Hypothalamus (tissue), 51 donors: ENCODE data around the gene SBK3.
"Not testable (repeated sequence)": the region's sequence is repeated elsewhere in the genome, so short reads cannot be mapped to it uniquely, and the experiment has no call there.

ENCODE experiments used
- DNase-seq, 51 donors: peaks; one replicate each; lab custom pipeline; 2025; lab: John Stamatoyannopoulos, UW

Gene SBK3, protein sequence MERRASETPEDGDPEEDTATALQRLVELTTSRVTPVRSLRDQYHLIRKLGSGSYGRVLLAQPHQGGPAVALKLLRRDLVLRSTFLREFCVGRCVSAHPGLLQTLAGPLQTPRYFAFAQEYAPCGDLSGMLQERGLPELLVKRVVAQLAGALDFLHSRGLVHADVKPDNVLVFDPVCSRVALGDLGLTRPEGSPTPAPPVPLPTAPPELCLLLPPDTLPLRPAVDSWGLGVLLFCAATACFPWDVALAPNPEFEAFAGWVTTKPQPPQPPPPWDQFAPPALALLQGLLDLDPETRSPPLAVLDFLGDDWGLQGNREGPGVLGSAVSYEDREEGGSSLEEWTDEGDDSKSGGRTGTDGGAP

DNA sequence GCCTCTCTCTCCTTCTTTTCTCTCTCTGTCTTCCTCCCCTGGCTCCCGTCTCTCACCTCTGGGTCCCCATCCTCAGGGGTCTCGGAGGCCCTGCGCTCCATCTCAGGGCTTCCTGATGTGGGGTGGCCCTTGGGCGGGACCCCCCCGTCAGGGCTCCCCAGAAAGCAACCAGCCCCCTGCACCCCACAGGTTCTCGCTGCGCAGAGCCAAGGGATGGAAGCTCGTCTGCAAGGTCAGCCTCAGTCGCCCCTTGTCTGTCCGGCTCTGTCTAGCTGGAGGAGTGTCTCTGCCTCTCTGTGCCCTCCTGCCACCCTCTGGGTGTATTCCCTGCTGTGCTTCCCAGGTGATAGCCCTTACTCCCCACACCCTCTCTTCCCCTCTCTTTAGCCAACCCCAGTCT lies at the start of gene SBK3:
Gene SBK3, minus strand, starts transcription at position 101 of the 400 bp plus-strand sequence. Its CDS starts 0 bp downstream, at position 101.
- DNase-seq, result no peak

DNA sequence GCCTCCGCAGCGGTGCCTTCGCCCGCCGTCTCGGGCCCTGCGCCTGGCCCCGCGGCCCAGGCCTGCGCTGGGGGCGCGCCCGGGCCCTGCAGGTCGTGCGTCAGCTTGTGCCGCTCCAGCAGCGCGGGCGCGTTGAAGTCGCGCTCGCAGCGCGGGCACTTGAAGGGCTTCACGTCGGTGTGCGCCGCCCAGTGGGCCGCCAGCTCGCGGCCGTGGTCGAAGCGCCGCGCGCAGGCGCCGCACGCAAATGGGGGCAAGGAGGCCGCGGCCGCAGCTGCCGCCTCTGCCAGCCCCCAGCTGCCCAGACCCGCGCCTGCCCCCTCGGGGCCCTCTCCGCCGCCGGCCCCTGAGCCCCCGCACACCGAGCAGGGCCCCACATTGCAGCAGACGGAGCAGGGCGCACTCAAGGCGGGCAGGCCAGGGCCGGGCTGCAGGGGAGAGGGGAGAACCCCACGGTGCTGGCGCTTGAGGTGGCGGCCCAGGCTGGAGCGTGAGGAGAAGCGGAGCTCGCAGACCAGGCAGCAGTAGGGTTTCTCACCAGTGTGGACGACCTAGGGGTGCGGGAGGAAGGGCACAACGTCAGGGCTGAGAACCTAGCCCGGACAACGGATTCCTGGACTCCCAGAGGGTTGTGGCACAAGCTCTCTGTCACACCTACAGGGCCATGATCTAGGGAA lies 47.9 kb upstream of the SBK3 start:
- no peak for DNase-seq

DNA sequence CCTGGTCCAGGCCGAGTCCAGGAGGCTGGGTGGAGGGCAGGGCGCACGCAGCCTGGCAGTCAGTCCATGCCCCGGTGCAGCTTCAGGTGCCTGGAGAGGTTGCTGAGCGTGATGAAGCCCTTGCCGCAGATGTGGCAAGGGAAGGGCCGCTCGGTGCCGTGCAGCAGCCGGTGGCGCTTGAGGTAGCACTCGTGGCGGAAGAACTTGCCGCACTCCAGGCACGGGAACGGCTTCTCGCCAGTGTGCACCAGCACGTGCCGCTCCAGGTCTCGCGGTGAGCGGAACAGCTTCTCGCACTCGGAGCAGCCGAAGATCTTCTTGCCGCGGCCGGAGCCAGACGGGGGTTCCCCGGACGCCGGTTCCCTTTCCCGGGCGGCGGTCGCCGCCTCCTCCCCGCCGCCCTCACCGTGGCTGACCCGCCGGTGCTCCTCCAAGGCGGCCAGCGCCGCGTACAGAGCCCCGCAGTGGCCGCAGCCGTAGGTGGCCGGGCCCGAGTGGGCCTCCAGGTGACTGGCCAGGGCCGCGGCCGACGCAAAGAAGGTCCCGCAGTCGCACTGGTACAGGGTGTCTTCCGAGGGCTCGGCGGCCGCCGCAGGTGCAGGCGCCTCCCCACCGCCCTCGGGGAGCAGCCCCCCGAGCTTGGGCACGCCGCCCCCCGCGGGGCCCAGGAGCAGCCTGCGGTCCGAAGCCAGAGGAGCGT lies 47.2 kb upstream of the SBK3 start:
- DNase-seq, result no peak

DNA sequence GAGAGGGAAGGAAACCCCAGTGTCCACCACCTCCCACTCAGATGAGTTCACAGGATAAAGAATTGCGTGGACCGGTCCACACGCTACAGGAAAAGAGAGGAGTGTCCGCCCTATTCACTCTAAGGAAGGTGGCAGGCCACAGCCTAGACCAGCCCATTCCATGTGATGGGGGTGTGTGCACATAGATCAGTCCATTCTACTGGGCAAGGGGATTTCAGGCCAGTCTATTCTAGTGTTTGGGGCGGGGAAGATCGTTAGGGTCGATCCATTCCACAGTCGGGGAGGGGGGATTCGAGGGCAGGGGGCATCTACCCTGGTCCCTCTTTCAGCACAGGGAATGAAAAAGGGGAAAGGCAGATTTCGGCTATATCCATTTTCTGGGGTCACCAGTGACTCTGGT lies 46.2 kb upstream of the SBK3 start:
- no peak for DNase-seq

DNA sequence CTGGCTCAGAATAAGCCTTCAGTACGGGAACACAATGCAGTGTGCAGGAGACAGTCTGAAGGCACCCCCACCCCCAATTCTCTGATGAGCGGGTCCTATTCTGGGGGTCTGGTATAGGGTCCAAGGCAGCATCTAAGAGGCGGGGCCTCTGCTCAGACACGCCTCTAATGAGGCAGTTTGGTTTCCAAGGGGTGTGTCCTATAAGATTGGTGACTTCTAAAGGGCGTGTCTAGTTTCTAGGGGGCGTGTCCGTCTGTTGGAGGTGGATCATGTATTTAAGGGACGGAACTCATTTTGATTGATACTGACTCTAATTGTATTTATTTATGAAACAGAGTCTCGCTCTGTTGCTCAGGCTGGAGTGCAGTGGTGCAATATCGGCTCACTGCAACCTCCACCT lies 45.3 kb upstream of the SBK3 start:
- DNase-seq, result no peak

DNA sequence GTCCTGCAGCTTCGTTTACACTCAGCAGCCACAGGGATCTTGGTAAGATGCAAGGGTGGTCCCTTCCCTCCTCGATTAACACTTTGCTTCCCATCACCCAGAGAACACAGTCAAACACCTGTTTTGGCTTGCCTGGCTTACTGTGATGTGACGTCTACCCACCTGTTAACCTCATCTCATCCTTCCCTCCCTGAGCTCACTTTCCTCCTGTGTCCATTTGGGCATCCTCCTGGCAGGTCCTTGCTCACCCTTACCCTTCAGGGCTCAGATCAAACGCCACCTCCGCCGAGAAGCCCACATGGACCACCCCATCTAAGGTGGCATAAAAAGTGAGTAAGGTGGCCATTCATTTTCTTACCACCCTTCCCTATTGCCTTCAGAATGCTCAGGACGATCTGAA lies 44.8 kb upstream of the SBK3 start:
- no peak for DNase-seq

DNA sequence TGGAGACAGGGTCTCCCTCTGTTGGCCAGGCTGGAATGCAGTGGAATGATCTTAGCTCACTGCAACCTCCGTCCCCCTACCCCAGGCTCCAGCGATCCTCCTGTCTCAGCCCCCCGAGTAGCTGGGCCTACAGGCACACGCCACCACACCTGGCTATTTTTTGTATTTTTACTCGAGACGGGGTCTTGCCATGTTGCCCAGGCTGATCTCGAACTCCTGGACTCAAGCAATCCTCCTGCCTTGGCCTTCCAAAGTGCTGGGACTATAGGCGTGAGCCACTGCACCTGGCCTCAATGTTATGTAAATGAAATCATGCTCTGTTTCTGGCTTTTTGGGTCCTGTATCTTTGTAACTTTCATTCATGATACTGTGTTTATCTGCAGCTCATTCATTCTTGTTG lies 43.4 kb upstream of the SBK3 start:
- DNase-seq, result no peak

DNA sequence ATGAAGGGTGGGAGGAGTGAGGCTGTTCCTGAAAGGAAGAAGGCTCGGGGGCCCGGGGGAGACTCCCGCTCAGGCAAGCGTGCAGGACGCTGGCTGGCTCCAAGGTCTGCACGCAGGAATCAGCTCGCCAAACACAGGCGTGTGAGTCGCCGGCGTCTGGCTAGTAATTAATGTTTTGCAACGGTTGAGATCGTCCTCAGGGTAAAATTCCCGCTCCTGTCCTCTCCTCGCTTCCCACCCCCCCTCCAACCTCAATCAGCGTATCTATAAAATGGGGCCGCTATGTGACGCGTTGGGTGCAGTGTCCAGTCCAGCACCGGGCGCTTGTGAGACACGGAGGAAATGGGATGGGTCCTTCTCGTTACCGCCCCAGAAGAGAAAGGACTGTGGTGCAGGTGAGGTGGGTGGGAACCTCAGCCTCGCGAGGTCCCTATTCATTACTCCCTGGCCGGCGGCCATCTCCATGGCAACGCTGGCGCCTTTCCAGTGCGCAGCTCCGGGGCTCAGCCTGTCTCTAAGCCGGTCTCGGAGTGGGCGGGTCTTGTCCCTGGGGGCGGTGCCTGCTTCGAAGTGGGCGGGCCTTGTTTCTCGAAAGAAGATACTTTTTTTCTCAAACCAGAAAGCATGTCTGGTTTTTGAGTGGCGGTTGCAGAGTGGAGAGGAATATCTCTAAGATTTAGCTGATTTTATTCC lies 41.8 kb upstream of the SBK3 start:
- peak; percentile 5 to 94 (median 85) for DNase-seq

DNA sequence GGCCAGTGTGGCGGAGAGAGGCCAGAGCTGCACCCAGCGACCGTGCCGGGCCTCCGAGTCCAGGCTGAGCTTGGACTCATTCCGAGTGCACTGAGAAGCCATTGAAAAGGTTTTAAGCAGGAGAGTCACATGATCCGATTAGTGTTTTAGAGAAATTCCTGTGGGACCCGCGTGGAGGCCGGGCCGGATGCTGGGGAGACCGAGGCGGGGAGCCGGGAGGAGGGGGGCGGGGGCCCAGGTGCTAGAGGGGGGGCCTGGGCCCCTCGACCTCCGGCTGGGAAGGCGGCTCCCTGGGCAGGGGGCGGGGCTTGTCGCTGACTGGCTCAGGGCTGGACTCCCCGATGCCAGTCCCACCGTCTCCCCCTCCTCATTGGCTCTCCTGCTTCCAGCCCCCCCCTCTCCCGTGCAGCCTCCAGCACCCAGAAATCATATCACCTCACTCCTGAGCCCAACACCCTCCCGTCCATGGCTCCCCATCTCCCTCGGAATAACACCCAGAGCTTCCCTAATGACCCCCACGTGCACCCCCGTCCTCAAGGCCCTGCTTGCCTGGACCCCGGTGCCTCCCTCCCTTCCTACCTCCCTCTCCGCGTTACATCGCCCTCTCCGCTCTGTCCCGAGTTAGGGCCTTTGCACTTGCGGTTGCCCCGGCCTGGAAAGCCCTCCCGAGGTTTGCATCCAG lies 40.5 kb upstream of the SBK3 start:
- peak in 50 of 51 donors; percentile 22 to 84 (median 66) for DNase-seq

DNA sequence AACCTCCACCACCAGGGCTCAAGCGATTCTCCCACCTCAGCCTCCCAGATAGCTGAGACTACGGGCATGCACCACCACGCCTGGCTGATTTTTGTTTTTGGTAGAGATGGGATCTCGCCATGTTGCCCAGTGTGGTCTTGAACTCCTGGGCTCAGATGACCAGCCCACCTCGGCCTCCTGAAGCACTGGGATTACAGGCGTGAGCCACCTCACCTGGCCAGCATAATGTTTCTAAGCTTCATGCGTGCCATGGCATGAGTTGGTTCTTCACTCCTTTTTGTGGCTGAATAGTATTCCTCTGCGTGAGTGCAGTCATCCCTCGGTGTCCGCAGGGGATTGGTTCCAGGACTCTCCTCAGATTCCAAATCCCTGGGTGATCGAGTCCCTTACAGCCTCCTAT lies 39.5 kb upstream of the SBK3 start:
- DNase-seq, result no peak

DNA sequence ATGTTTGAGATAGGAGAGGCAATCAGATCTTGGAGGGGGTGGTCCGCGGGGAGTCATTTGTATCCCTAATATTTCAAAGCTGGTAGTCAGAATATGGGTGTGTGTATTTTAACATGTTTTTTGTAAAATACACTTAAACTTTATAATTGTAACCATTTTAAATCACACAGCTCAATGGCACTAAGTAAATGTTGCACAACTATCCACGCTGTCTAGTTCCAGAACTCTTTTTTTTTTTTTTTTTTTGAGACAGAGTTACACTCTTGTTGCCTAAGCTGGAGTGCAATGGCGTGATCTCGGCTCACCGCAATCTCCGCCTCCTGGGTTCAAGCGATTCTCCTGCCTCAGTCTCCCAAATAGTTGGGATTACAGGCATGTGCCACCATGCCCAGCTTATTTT lies 38.6 kb upstream of the SBK3 start:
- DNase-seq, result not testable (repeated sequence)

DNA sequence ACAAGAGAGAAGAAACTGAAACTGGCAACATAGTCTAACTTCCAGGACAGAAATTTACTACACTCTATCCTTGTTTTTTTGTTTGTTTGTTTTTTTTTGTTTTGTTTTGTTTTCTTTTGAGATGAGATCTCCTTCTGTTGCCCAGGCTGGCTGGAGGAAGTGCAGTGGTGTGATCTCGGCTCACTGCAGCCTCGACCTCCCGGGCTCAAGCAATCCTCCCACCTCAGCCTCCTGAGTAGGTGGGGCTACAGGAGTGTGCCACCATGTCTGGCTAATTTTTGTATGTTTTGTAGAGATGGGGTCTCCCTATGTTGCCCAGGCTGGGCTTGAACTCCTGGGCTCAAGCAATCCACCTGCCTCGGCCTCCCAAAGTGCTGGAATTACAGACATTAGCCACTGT lies 36.9 kb upstream of the SBK3 start:
- not testable (repeated sequence) for DNase-seq

DNA sequence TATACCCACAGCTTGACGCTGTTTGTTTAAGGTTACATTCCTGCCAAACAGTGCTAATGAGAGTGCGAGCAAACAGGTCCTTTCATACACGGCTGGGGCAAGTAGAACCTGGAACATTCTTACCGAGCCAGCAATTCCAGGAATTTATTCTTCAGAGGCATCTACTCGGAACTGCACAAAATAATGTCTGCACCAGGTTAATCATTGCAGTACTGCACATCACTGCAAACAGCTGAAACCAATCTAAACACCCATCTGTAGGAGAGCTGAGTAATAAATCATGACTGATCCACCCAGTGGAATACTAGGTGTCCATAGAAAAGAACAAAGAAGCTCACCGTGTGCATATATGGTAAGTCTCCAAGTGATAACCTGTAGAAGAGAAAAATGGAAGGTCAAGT lies 36.5 kb upstream of the SBK3 start:
- DNase-seq, result no peak

DNA sequence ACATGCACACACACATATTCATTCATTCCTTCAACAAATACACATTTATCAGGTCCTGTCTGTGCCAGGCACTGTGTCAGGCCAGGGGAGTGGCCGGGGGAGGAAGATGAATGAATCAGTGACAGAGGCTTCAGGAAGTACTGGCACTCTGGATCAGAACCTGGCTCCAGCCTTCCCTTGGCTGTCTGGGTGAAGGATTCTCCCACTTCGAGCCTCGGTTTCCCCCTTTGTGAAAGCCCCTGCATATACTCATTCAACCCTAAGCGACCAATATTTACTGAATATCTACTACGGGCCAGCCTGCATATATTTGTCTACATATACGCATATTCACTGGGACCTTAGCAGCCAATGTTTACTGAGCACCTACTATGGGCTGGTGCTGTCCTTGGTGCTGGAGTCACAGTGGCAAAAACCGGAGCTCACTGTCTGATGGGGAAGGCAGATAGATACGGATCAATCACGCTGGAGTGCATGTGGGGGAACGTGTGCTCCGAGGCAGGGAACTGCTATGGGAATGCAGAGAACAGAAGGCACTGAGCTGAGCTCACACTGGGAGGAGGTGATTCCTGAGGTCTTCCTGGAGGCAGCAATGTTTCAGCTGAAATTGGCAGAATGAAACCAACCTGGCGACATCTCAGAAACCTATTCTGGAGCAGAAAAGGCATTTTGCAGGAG lies 35.9 kb upstream of the SBK3 start:
- DNase-seq, result peak in 3 of 51 donors; percentile 18 to 64 (median 35)

DNA sequence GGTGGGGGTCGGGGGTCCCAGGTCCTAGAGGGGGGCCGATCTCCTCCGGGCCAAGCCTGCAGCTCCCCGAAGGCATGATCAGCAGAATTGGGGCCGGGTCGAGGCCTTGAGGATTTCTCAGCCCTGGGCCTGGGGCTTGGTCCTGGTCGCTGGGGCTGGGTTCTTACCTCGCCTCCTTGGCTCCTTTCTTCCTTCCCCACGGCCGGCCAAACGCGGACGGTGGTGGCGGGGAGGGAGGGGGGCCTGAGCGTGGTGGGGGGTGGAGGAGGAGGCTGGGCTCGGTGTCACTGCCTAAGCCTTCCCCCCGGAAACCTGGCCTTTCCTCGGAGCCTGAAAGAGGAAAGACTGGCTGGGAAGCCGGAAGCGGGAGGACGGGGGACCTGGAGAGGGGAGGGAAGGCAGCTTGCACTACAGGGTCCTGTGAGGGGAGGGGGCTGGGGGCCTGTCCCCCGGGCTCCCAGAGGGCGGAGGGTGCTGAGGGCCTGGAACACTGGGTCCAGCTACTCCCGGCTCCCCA lies 35.3 kb upstream of the SBK3 start, which contains the start of gene ZNF579:
Gene ZNF579, minus strand, starts transcription at position 221 of the 517 bp plus-strand sequence. CDS start 1,209 bp downstream, outside the sequence.
- DNase-seq, result peak; percentile 46 to 94 (median 82)

DNA sequence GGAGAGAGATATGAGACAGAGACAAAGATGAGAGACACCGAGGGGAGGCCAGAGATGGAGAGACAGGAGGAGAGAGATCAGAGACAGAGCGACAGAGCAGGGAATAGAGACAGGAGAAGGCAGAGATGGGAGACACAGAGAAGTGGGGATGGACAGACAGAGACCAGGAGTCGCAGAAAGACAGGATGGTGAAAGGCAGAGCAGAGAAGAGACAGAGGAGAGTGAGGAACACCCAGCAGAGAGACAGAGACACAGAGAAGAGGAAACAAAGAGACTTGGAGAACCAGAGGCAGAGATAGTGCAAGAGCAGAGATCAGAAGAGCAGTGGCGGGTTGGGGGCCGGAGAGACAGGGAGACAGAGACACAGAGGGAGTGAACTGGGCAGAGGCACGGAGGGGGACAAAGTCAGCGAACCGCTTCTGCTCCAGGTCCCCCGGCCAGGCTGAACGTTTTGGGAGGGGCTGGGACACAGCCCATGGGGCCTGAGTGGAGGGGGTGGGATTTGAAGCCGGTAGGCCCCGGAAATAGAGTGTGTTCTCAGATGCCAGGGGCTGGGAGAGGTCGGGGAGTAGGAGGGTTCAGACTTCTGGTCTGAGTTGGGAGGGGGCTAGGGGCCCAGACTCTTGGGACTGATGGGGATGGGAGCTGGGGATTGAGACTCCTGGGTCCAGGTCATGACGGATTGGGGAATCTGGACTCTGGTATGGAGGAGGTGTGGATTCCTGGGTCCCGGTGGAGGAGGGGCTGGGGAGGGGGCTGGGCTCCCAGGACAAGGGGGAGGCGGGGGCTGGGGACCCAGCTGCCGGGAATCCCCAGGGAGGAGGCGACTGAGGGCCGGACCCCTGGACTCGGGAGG lies 34.7 kb upstream of the SBK3 start:
- DNase-seq, result peak in 10 of 51 donors; percentile 14 to 60 (median 36)

DNA sequence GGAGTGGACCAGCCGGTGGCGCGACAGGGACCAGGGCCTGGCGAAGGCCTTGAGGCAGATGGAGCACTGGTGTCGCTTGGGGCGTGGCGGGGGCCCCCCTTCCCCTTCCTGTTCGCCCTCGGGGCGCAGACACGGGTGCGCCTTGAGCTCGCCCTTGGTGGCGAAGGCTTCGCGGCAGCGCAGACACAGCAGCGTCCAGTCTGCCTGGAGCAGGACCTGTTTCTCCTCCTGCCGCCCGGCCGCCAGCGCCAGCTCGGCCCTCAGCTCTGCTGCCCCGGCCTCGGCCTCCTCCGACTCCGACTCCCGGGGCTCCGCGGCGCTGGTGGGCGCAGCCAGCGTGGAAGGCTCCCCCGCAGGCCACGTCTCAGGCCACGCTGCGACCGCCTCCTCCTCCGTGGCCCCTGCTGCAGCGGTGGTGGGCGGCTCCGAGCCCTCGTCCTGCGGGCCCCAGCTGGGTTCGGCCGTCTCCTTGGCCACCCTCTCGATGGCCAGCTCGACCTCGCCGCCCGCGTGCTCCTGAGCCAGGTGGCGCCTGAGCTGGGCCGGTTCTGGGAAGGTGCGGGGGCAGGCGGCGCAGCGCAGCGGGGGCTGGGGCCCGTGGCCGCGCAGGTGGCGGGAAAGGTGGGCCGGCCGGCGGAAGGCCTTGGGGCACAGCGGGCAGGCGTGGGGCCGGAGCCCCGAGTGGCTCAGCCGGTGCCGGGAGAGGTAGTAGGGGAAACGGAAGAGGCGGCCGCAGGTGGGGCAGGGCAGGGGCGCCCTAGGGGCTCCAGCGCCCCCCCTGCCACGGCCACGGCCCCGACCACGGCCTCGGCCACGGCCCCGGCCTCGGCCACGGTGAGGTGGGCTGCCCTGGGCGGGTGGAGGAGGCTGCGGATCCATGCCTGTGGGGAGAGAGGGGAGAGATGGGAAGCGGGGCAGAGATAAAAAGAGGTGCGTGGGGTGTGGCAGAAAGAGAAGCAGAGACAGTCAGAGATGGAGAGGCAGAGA lies 33.7 kb upstream of the SBK3 start:
- DNase-seq, result no peak
